H1 (cell line): ENCODE results near the gene HKDC1. TPM values are rescaled to one million over a fixed set of nuclear protein-coding genes. Genes with fewer than 3 reads are reported as not detected.

Source experiments
- RAD21 ChIP-seq, 2 experiments: IDR thresholded peaks in 1 of 2; conservative IDR thresholded peaks in 1 of 2; 2 replicates each; pipeline ENCODE4 v1.6.1; 2011; ENCODE audit warnings: low read depth in 2 of 2, low read length in 2 of 2, improper control_type of control experiment in 1 of 2, inconsistent platforms in 1 of 2, mild to moderate bottlenecking in 1 of 2, moderate library complexity in 1 of 2
- polyA plus RNA-seq, 7 experiments: library from polyadenylated mRNA; depleted of rRNA in 3 of 7; stranded (reverse) in 5 of 7; unstranded in 2 of 7; fragments of >200 nt in 5 of 7; fragments of 200-250 nt in 2 of 7; gene quantifications; 1 replicate in 5 of 7; 2 replicates in 1 of 7; 4 replicates in 1 of 7; pipeline versions ENCODE4 v1.2.1 to v1.2.3, GENCODE V29; 2011 to 2013; ENCODE audit warnings: missing spikeins in 2 of 7, mixed read lengths in 2 of 7
- total RNA-seq: library from RNA; stranded (reverse); fragmentation: NEBNext Ultra II Directional; extraction: Animal tissue kit (Norgen Biotek cat#: 25700); gene quantifications from 2 replicates; pipeline ENCODE4 v1.2.1, GENCODE V29; 2021

HKDC1 gene
- total and polyA plus RNA-seq, 2 of the 8 experiments (the other 6 are each of a cell fraction or from before 2014, with no cell fraction given) = 0.12 to 0.78 TPM

DNA sequence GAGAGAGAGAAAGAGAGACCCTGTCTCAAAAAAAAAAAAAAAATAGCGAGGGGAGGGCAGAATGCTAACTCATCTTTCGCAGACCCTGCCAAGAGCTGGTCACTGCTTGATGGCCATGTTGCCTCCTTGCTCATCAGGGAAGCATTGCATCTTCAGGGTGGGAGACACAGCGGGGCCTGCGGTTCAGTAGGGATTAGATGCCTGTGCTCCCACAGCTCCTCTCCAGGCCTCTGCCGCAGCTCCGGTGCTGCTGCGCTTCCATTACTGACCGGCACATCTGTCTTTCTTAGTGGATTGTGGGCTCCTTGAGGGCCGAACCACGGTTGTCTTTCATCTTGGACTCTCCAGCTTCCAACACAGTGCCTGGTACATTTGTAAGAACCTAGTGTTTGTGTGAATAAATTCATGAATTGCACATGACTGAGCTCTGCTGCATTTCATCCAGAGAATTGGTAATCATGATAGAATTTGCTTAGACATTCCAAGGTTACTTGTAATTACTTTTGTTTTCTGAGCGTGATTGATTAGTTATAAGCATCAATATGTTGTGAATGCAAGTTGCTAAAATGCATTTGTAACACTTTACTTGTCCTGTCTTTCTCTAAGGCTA is 75.0 kb downstream of the HKDC1 start (continued):
- no peak for TF ChIP-seq RAD21 (IDR thresholded peaks at IDR 0.05 in 1 of 2, conservative IDR thresholded peaks at IDR 0.05 in 1 of 2; ENCODE audit: low read depth in 2 of 2, low read length in 2 of 2)
